WTC11 (cell line): ENCODE measurements around the gene FLT1. TPM values are rescaled to one million over a fixed set of nuclear protein-coding genes. Genes with fewer than 3 reads are reported as not detected.

Source experiments
- ATAC-seq: fragments of 200-7000 bp; cut with Tn5 transposase; 2 replicates; pipeline ENCODE4 v1.10.0; 2021; ENCODE audit warnings: mild to moderate bottlenecking, moderate library complexity
- CTCF ChIA-PET: fragments of 300-600 bp; sonication (Branson Sonifier 250); formaldehyde crosslinking; loops from one replicate; lab custom pipeline; 2021; ENCODE audit warnings: antibody characterized with exemption; lab: Charles Lee
- POLR2A ChIA-PET: fragments of 350-600 bp; sonication (Branson Sonifier 250); formaldehyde crosslinking; loops from one replicate; lab custom pipeline; 2021; ENCODE audit warnings: antibody characterized with exemption; lab: Charles Lee
- DNase-seq: peaks from one replicate; pipeline ENCODE4 v3.0.0; 2021; ENCODE audit warnings: low spot score
- H3K27ac Mint-ChIP-seq: 2 replicates; pipeline ENCODE4 v1.8.0; 2021; ENCODE audit warnings: mixed read lengths
- H3K27me3 Mint-ChIP-seq: 2 replicates; pipeline ENCODE4 v1.8.0; 2021; ENCODE audit warnings: low read depth, mild to moderate bottlenecking, moderate library complexity, mixed read lengths
- H3K36me3 Mint-ChIP-seq: 2 replicates; pipeline ENCODE4 v1.8.0; 2021; ENCODE audit warnings: mixed read lengths
- H3K4me1 Mint-ChIP-seq: 2 replicates; pipeline ENCODE4 v1.8.0; 2022; ENCODE audit warnings: mixed read lengths
- H3K4me3 Mint-ChIP-seq: 2 replicates; pipeline ENCODE4 v1.8.0; 2021; ENCODE audit warnings: mild to moderate bottlenecking, moderate library complexity, mixed read lengths
- H3K9me3 Mint-ChIP-seq: 2 replicates; pipeline ENCODE4 v1.8.0; 2021; ENCODE audit warnings: mixed read lengths
- AR ChIP-seq: fragments of 250-450 bp; sonication (Bioruptor Pico); IDR thresholded peaks from 2 replicates; pipeline ENCODE4 v1.9.0; 2021; ENCODE audit warnings: mild to moderate bottlenecking
- CREB1 ChIP-seq: sonication (generic); formaldehyde crosslinking; IDR thresholded peaks from 2 replicates; pipeline ENCODE4 v1.8.0; 2023; ENCODE audit warnings: mild to moderate bottlenecking, missing genetic modification reagents
- ELF4 ChIP-seq: sonication (generic); formaldehyde crosslinking; IDR thresholded peaks from 2 replicates; pipeline ENCODE4 v1.8.1; 2022; ENCODE audit warnings: low read depth, mild to moderate bottlenecking, moderate library complexity, missing genetic modification reagents
- GRHL2 ChIP-seq: fragments of 250-450 bp; sonication (Bioruptor Pico); IDR thresholded peaks from 2 replicates; pipeline ENCODE4 v1.8.0; 2022; ENCODE audit warnings: mild to moderate bottlenecking, moderate library complexity; ENCODE audit not compliant: insufficient replicate concordance, severe bottlenecking
- IRF1 ChIP-seq: sonication (generic); formaldehyde crosslinking; IDR thresholded peaks from 2 replicates; pipeline ENCODE4 v1.8.0; 2023; ENCODE audit warnings: missing genetic modification reagents
- JAZF1 ChIP-seq: fragments of 250-450 bp; sonication (Bioruptor Pico); IDR thresholded peaks from 2 replicates; pipeline ENCODE4 v1.9.0; 2021; ENCODE audit warnings: moderate library complexity, mild to moderate bottlenecking, inconsistent platforms
- MXD4 ChIP-seq: fragments of 250-450 bp; sonication (Bioruptor Pico); IDR thresholded peaks from 2 replicates; pipeline ENCODE4 v1.8.0; 2021; ENCODE audit warnings: mild to moderate bottlenecking, moderate library complexity, borderline replicate concordance
- NFATC4 ChIP-seq: fragments of 250-450 bp; sonication (Bioruptor Pico); IDR thresholded peaks from 2 replicates; pipeline ENCODE4 v1.9.0; 2021; ENCODE audit warnings: mild to moderate bottlenecking
- NR3C1 ChIP-seq: sonication (generic); formaldehyde crosslinking; conservative IDR thresholded peaks from 2 replicates; pipeline ENCODE4 v1.8.1; 2023; ENCODE audit warnings: low read depth, mild to moderate bottlenecking, missing genetic modification reagents
- OVOL2 ChIP-seq: fragments of 250-450 bp; sonication (Bioruptor Pico); IDR thresholded peaks from 2 replicates; pipeline ENCODE4 v1.9.0; 2021; ENCODE audit warnings: mild to moderate bottlenecking, borderline replicate concordance
- PREB ChIP-seq: sonication (generic); formaldehyde crosslinking; IDR thresholded peaks from 2 replicates; pipeline ENCODE4 v1.8.1; 2022; ENCODE audit warnings: mild to moderate bottlenecking, missing genetic modification reagents, moderate library complexity, borderline replicate concordance
- PRRX2 ChIP-seq: fragments of 250-450 bp; sonication (Bioruptor Pico); IDR thresholded peaks from 2 replicates; pipeline ENCODE4 v1.8.0; 2021; ENCODE audit warnings: mild to moderate bottlenecking
- SOX15 ChIP-seq: fragments of 250-450 bp; sonication (Bioruptor Pico); IDR thresholded peaks from 2 replicates; pipeline ENCODE4 v1.9.0; 2021; ENCODE audit warnings: mild to moderate bottlenecking
- SP1 ChIP-seq: sonication (generic); formaldehyde crosslinking; conservative IDR thresholded peaks from 2 replicates; pipeline ENCODE4 v1.8.1; 2022; ENCODE audit warnings: missing genetic modification reagents
- USF1 ChIP-seq: sonication (generic); formaldehyde crosslinking; IDR thresholded peaks from 2 replicates; pipeline ENCODE4 v1.8.0; 2022; ENCODE audit warnings: mild to moderate bottlenecking, missing genetic modification reagents
- ZBTB43 ChIP-seq: sonication (generic); formaldehyde crosslinking; IDR thresholded peaks from 2 replicates; pipeline ENCODE4 v1.8.1; 2023; ENCODE audit warnings: mild to moderate bottlenecking, missing genetic modification reagents
- ZNF138 ChIP-seq: sonication (generic); formaldehyde crosslinking; conservative IDR thresholded peaks from 2 replicates; pipeline ENCODE4 v1.8.1; 2022; ENCODE audit warnings: mild to moderate bottlenecking, moderate library complexity, missing genetic modification reagents
- ZNF219 ChIP-seq: sonication (generic); formaldehyde crosslinking; IDR thresholded peaks from 2 replicates; pipeline ENCODE4 v1.8.0; 2023; ENCODE audit warnings: missing genetic modification reagents, mild to moderate bottlenecking, borderline replicate concordance
- ZNF317 ChIP-seq: sonication (generic); formaldehyde crosslinking; IDR thresholded peaks from 2 replicates; pipeline ENCODE4 v1.8.1; 2023; ENCODE audit warnings: low read depth, mild to moderate bottlenecking, moderate library complexity, missing genetic modification reagents, borderline replicate concordance
- total RNA-seq: library from RNA; stranded (reverse); gene quantifications from 3 replicates; pipeline ENCODE4 v1.2.3, GENCODE V29; 2021

Gene FLT1
- total RNA-seq, 1 experiment from 2014 or later: 66.3 TPM

- Mint-ChIP-seq H3K9me3 (peaks cover 25% of the 10 kb centered on the region), H3K27me3 (peaks cover 8% of the 10 kb centered on the region), H3K36me3 (peaks cover 9% of the 10 kb centered on the region; the same call in 1 of the 2 replicates), H3K4me1 (peaks cover 13% of the 10 kb centered on the region), H3K4me3 (no peak overlapping the region), H3K27ac (no peak overlapping the region)
- DNase-seq (no peak), ATAC-seq (no peak)
- TF ChIP-seq NR3C1 (CRISPR knock-in tag) (no peak), NFATC4 (CRISPR knock-in tag) (no peak), ZNF138 (CRISPR knock-in tag) (no peak), PREB (CRISPR knock-in tag) (no peak), MXD4 (CRISPR knock-in tag) (no peak), ELF4 (CRISPR knock-in tag) (no peak), ZBTB43 (CRISPR knock-in tag) (no peak), SP1 (no peak), IRF1 (CRISPR knock-in tag) (no peak), PRRX2 (CRISPR knock-in tag) (no peak), AR (CRISPR knock-in tag) (no peak), SOX15 (CRISPR knock-in tag) (no peak), USF1 (CRISPR knock-in tag) (no peak)
- POLR2A ChIA-PET: no interaction called here
- CTCF ChIA-PET: interaction anchor here (0.5 kb wide), 1 partner anchor 358 kb away, joined by 3 read pairs; no protein-coding TSS in a partner anchor
Observed at GRCh38 chr13:28538932-28539331, 44.0 kb upstream of the FLT1 start.

- ChIA-PET POLR2A (no interaction called here), CTCF (interaction anchor here (1.0 kb wide), 1 partner anchor 12 kb away, joined by 3 read pairs; no protein-coding TSS in a partner anchor)
- Mint-ChIP-seq H3K36me3 (peaks cover 6% of the 10 kb centered on the region; the same call in 1 of the 2 replicates), H3K27ac (no peak overlapping the region), H3K27me3 (peaks cover 18% of the 10 kb centered on the region), H3K4me1 (peaks cover 15% of the 10 kb centered on the region), H3K9me3 (peaks cover 18% of the 10 kb centered on the region), H3K4me3 (no peak overlapping the region)
- no peak for ATAC-seq
- TF ChIP-seq OVOL2 (CRISPR knock-in tag) (no peak), JAZF1 (CRISPR knock-in tag) (no peak), ZNF317 (CRISPR knock-in tag) (no peak), GRHL2 (CRISPR knock-in tag) (no peak), ELF4 (CRISPR knock-in tag) (no peak), CREB1 (CRISPR knock-in tag) (no peak), ZNF219 (no peak)
- no peak for DNase-seq
Observed at GRCh38 chr13:28537171-28537570, 42.2 kb upstream of the FLT1 start.
